PC-9 (cell line): ENCODE measurements around the gene TDG.

Experiments
- EZH2 ChIP-seq: fragments of 200-600 bp; sonication (generic); IDR thresholded peaks from 2 replicates; pipeline ENCODE4 v1.8.0; 2017; ENCODE audit warnings: antibody characterized with exemption, low read depth
- TF ChIP-seq, protein P1 (sequence below): fragments of 200-600 bp; sonication (generic); conservative IDR thresholded peaks from 2 replicates; pipeline ENCODE4 v1.6.1; 2017; ENCODE audit warnings: mixed run types, antibody characterized with exemption, mild to moderate bottlenecking, moderate library complexity

DNA sequence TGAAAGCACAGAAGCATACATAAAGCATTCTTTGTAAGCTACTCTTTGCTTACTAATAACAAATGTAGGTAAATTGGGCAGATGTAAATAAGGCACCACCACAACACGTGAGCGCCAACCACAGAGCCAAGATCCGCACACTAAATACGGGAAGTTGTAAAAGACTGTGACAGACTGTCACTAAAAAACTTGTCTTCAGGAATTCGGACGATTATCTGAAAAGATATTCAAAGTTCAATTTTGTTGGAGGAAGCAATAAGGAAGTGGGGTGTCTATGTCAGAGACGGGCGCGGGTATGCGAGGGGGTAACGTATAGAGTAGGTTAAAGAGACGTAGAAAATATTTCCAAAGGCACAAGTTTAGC, 37.0 kb upstream of the TDG start:
- TF ChIP-seq EZH2, result no peak
- TF ChIP-seq, protein P1, sequence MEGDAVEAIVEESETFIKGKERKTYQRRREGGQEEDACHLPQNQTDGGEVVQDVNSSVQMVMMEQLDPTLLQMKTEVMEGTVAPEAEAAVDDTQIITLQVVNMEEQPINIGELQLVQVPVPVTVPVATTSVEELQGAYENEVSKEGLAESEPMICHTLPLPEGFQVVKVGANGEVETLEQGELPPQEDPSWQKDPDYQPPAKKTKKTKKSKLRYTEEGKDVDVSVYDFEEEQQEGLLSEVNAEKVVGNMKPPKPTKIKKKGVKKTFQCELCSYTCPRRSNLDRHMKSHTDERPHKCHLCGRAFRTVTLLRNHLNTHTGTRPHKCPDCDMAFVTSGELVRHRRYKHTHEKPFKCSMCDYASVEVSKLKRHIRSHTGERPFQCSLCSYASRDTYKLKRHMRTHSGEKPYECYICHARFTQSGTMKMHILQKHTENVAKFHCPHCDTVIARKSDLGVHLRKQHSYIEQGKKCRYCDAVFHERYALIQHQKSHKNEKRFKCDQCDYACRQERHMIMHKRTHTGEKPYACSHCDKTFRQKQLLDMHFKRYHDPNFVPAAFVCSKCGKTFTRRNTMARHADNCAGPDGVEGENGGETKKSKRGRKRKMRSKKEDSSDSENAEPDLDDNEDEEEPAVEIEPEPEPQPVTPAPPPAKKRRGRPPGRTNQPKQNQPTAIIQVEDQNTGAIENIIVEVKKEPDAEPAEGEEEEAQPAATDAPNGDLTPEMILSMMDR, result no peak
